DND-41 (cell line): ENCODE data around the gene EPHA10.

Experiments
- CTCF ChIP-seq: IDR thresholded peaks from 2 replicates; pipeline ENCODE4 v1.5.1; 2012; ENCODE audit warnings: borderline replicate concordance, low read length, moderate library complexity, mild to moderate bottlenecking; ENCODE audit not compliant: poor library complexity, severe bottlenecking; ENCODE audit errors: extremely low read depth
- EZH2 ChIP-seq: IDR thresholded peaks from 3 replicates; pipeline ENCODE4 v1.6.1; 2012; ENCODE audit warnings: borderline replicate concordance, low read depth, mild to moderate bottlenecking, moderate library complexity, low read length, inconsistent platforms; ENCODE audit not compliant: severe bottlenecking

- TF ChIP-seq CTCF = no peak
- TF ChIP-seq EZH2 = no peak
Measured at GRCh38 chr1:37726751-37727585, 38.0 kb downstream of the EPHA10 start.
